HCT116 (cell line): Measurements from ENCODE around the gene GCNT4. TPM values are rescaled to one million over a fixed set of nuclear protein-coding genes. Genes with fewer than 3 reads are reported as not detected.

ENCODE experiments used
- ATAC-seq: fragments of 200-7000 bp; cut with Tn5 transposase; 2 replicates; pipeline ENCODE4 v1.9.1; 2020; ENCODE audit warnings: mild to moderate bottlenecking, moderate library complexity
- BruUV-seq: library from RNA; stranded (reverse); fragments of 400-500 nt; replicated peaks from 2 replicates; lab custom pipeline; 2021; lab: Mats Ljungman, UMichigan
- CTCF ChIA-PET: fragments of 300-600 bp; sonication (Branson Sonifier 250); formaldehyde crosslinking; loops from one replicate; lab custom pipeline; 2021; ENCODE audit warnings: antibody characterized with exemption; lab: Charles Lee
- POLR2A ChIA-PET: fragments of 300-600, 350-600 bp; sonication (Branson Sonifier 250); formaldehyde crosslinking; loops from one replicate; lab custom pipeline; 2021; ENCODE audit warnings: antibody characterized with exemption; lab: Charles Lee
- RAD21 ChIA-PET, 2 experiments: fragments of 300-600 bp; sonication (Branson Sonifier 250); formaldehyde crosslinking; loops; one replicate each; lab custom pipeline; 2023; ENCODE audit warnings: low total read pairs in 2 of 2; ENCODE audit not compliant: uncharacterized antibody in 2 of 2, unreplicated experiment in 2 of 2, low non-redundant PET in 1 of 2; lab: Charles Lee
- DNase-seq: peaks from one replicate; pipeline ENCODE4 v3.0.0-alpha.2; 2010; ENCODE audit warnings: low read depth, low spot score
- H2AFZ ChIP-seq: fragments of 200-600 bp; shearing (Covaris generic), sonication (generic); 2 replicates; pipeline ENCODE4 v1.6.1; 2017; ENCODE audit warnings: low read depth, mixed run types, mixed read lengths, antibody characterized with exemption, low read length; ENCODE audit not compliant: poor library complexity, severe bottlenecking
- H3K27ac ChIP-seq: 2 replicates; pipeline ENCODE4 v1.5.1; 2012; ENCODE audit warnings: low read depth, low read length
- H3K27me3 ChIP-seq: fragments of 200-600 bp; sonication (generic); 2 replicates; pipeline ENCODE4 v1.6.1; 2016; ENCODE audit warnings: mixed run types, low read length, mixed read lengths; ENCODE audit not compliant: insufficient read depth
- H3K36me3 ChIP-seq, 2 experiments: fragments of 200-500 bp in 1 of 2; fragments of 200-600 bp in 1 of 2; sonication (Bioruptor generic) in 1 of 2; sonication (generic) in 1 of 2; 2 replicates each; pipeline versions ENCODE4 v1.5.1 to v1.6.1; 2014 to 2016; ENCODE audit warnings: low read length in 2 of 2, inconsistent platforms in 1 of 2, mixed read lengths in 1 of 2, mixed run types in 1 of 2; ENCODE audit not compliant: insufficient read depth in 2 of 2, control insufficient read depth in 1 of 2
- H3K4me1 ChIP-seq, 2 experiments: fragments of 200-600 bp in 1 of 2; sonication (generic) in 1 of 2; 2 replicates each; pipeline versions ENCODE4 v1.5.1 to v1.6.1; 2012 to 2017; ENCODE audit warnings: low read length in 2 of 2, inconsistent platforms in 1 of 2, mild to moderate bottlenecking in 1 of 2, mixed read lengths in 1 of 2, mixed run types in 1 of 2, moderate library complexity in 1 of 2; ENCODE audit not compliant: insufficient read depth in 2 of 2, control insufficient read depth in 1 of 2
- H3K4me2 ChIP-seq: fragments of 200-600 bp; sonication (generic); 2 replicates; pipeline ENCODE4 v1.6.1; 2017; ENCODE audit warnings: mixed run types, low read length, mixed read lengths
- H3K4me3 ChIP-seq, 2 experiments: fragments of 200-600 bp in 1 of 2; sonication (generic) in 1 of 2; replicated peaks in 1 of 2; 2 replicates each; pipeline ENCODE4 v1.5.1; 2011 to 2016; ENCODE audit warnings: low read length in 2 of 2, control low read depth in 1 of 2, low read depth in 1 of 2, mild to moderate bottlenecking in 1 of 2, mixed read lengths in 1 of 2, mixed run types in 1 of 2
- H3K79me2 ChIP-seq: fragments of 200-600 bp; sonication (generic); 2 replicates; pipeline ENCODE4 v1.6.1; 2017; ENCODE audit warnings: mild to moderate bottlenecking, mixed run types, low read length, moderate library complexity, mixed read lengths; ENCODE audit not compliant: insufficient read depth
- H3K9ac ChIP-seq: fragments of 200-600 bp; sonication (generic); 2 replicates; pipeline ENCODE4 v1.6.1; 2016; ENCODE audit warnings: low read length, mixed read lengths
- H3K9me2 ChIP-seq: fragments of 200-600 bp; sonication (generic), shearing (Covaris generic); 2 replicates; pipeline ENCODE4 v1.6.1; 2017; ENCODE audit warnings: mixed run types, mild to moderate bottlenecking, moderate library complexity; ENCODE audit not compliant: insufficient read depth
- H3K9me3 ChIP-seq, 2 experiments: fragments of 200-500 bp in 1 of 2; fragments of 200-600 bp in 1 of 2; sonication (Bioruptor generic) in 1 of 2; sonication (generic) in 1 of 2; 2 replicates each; pipeline ENCODE4 v1.6.1; 2014 to 2017; ENCODE audit warnings: low read length in 2 of 2, mixed read lengths in 2 of 2, inconsistent platforms in 1 of 2, low read depth in 1 of 2, mild to moderate bottlenecking in 1 of 2, mixed run types in 1 of 2, moderate library complexity in 1 of 2; ENCODE audit not compliant: control insufficient read depth in 1 of 2, insufficient read depth in 1 of 2
- H4K20me1 ChIP-seq: fragments of 200-600 bp; sonication (generic), shearing (Covaris generic); 2 replicates; pipeline ENCODE4 v1.6.1; 2017; ENCODE audit warnings: mixed run types, mild to moderate bottlenecking, moderate library complexity; ENCODE audit not compliant: insufficient read depth
- ATF3 ChIP-seq: IDR thresholded peaks from 2 replicates; pipeline ENCODE4 v1.6.1; 2012
- CBX3 ChIP-seq: IDR thresholded peaks from 2 replicates; pipeline ENCODE4 v1.6.1; 2012; ENCODE audit warnings: low read depth
- CEBPB ChIP-seq: IDR thresholded peaks from 2 replicates; pipeline ENCODE4 v1.6.1; 2012; ENCODE audit warnings: low read depth
- EGR1 ChIP-seq: IDR thresholded peaks from 2 replicates; pipeline ENCODE4 v1.6.1; 2012; ENCODE audit warnings: low read depth
- ELF1 ChIP-seq: IDR thresholded peaks from 2 replicates; pipeline ENCODE4 v1.6.1; 2012; ENCODE audit warnings: low read depth, borderline replicate concordance
- EZH2 ChIP-seq: fragments of 200-600 bp; sonication (generic); IDR thresholded peaks from 2 replicates; pipeline ENCODE4 v1.6.1; 2017; ENCODE audit warnings: antibody characterized with exemption, mixed run types
- EZH2phosphoT487 ChIP-seq: fragments of 200-600 bp; IDR thresholded peaks from 2 replicates; pipeline ENCODE4 v1.6.1; 2018; ENCODE audit warnings: antibody characterized with exemption, borderline replicate concordance
- FOSL1 ChIP-seq: IDR thresholded peaks from 2 replicates; pipeline ENCODE4 v1.6.1; 2012; ENCODE audit warnings: low read depth
- MAX ChIP-seq: IDR thresholded peaks from 2 replicates; pipeline ENCODE4 v1.6.1; 2012
- POLR2A ChIP-seq: IDR thresholded peaks from 2 replicates; pipeline ENCODE4 v1.7.0; 2011; ENCODE audit warnings: borderline replicate concordance; ENCODE audit not compliant: insufficient read depth, insufficient read length; ENCODE audit errors: extremely low read depth
- RAD21 ChIP-seq: IDR thresholded peaks from 2 replicates; pipeline ENCODE4 v1.6.1; 2012; ENCODE audit warnings: low read depth, mild to moderate bottlenecking
- REST ChIP-seq: IDR thresholded peaks from 2 replicates; pipeline ENCODE4 v1.6.1; 2012; ENCODE audit warnings: low read depth
- SIN3A ChIP-seq: IDR thresholded peaks from 2 replicates; pipeline ENCODE4 v1.6.1; 2012; ENCODE audit warnings: low read depth
- SP1 ChIP-seq: IDR thresholded peaks from 2 replicates; pipeline ENCODE4 v1.6.1; 2012; ENCODE audit warnings: low read depth
- SRF ChIP-seq: IDR thresholded peaks from 2 replicates; pipeline ENCODE4 v1.6.1; 2012; ENCODE audit warnings: low read depth
- ZBTB33 ChIP-seq: IDR thresholded peaks from 2 replicates; pipeline ENCODE4 v1.6.1; 2011; ENCODE audit warnings: mild to moderate bottlenecking, low read length, moderate library complexity; ENCODE audit not compliant: insufficient replicate concordance; ENCODE audit errors: extremely low read depth
- ZFX ChIP-seq: fragments of 450-650 bp; IDR thresholded peaks from 2 replicates; pipeline ENCODE4 v1.6.1; 2017
- ZNF274 ChIP-seq: fragments of 200-500 bp; sonication (Bioruptor generic); IDR thresholded peaks from 2 replicates; pipeline ENCODE4 v1.6.1; 2014; ENCODE audit warnings: mild to moderate bottlenecking, low read depth, low read length, inconsistent platforms
- intact Hi-C: fragments of 100-400 bp; cut with micrococcal nuclease; formaldehyde crosslinking; loops from 2 replicates; pipeline ENCODE4 v1.10.0; 2022
- total RNA-seq: library from RNA; stranded (reverse); gene quantifications from one replicate; pipeline ENCODE4 v1.2.1, GENCODE V29; 2021; ENCODE audit not compliant: unreplicated experiment

GCNT4 gene
- total RNA-seq, 1 experiment from 2014 or later, result 0.07 TPM

GRCh38 chr5:75049456-75050351 lies 2.7 kb downstream of the GCNT4 start:
- intact Hi-C loops, result loop anchor here (1.0 to 10.0 kb wide), 3 partner anchors 216 to 1205 kb away; partner anchors contain the start of gene HMGCR
- no peak overlapping the region for H3K27ac ChIP-seq
- H3K4me3 ChIP-seq, result no peak overlapping the region
- H3K9ac ChIP-seq, result no peak overlapping the region
- POLR2A ChIA-PET, result interaction anchor here (1.3 kb wide), 1 partner anchor 668 kb away, joined by 3 read pairs; the partner anchor contains the start of gene POC5
- no peaks in the 10 kb centered on the region for H3K27me3 ChIP-seq
- RAD21 ChIA-PET, result interaction anchor here (0.6 to 0.8 kb wide), 4 partner anchors 14 to 287 kb away, joined by 3 to 6 read pairs (median 3); partner anchors contain the start of gene HMGCR (in 1 of the 2)
- H3K4me2 ChIP-seq, result peak overlapping the region; percentile 28; the same call in 1 of the 2 replicates
- ATAC-seq (peak; percentile 68), DNase-seq (peak; percentile 68)
- CTCF ChIA-PET, result interaction anchor here (0.6 to 1.9 kb wide), 12 partner anchors 8 to 287 kb away, joined by 3 to 7 read pairs (median 4); partner anchors contain the start of genes ANKRD31 and HMGCR
- H3K9me2 ChIP-seq, result no peaks in the 10 kb centered on the region
- no peaks in the 10 kb centered on the region for H3K36me3 ChIP-seq
- H4K20me1 ChIP-seq, result no peaks in the 10 kb centered on the region
- H3K9me3 ChIP-seq, result no peaks in the 10 kb centered on the region
- BruUV-seq, result no TSS peak
- no peaks in the 10 kb centered on the region for H3K79me2 ChIP-seq
- peaks cover 5 to 29% of the 10 kb centered on the region in 2 experiments; a peak in 3 of 4 replicates for H3K4me1 ChIP-seq
- H2AFZ ChIP-seq, result peak overlapping the region; percentile 98
- TF ChIP-seq SIN3A (no peak), ATF3 (no peak), EGR1 (no peak), ZNF274 (no peak), ZFX (no peak), MAX (no peak), ELF1 (no peak), CEBPB (0 out of 2 replicates have a peak, but pooled peaks have one; percentile 50), EZH2 (no peak), SRF (no peak), RAD21 (peak; percentile 69), SP1 (no peak), CBX3 (peak; percentile 63; the same call in 1 of the 2 replicates), REST (no peak), POLR2A (no peak), EZH2phosphoT487 (no peak), ZBTB33 (no peak), FOSL1 (no peak)
